Measurements from ENCODE around the gene NOP53. TPM values are rescaled to one million over a fixed set of nuclear protein-coding genes. Genes with fewer than 3 reads are reported as not detected.

Gene NOP53
- total and polyA plus RNA-seq, 2 of the 4 experiments (the other 2 are of a cell fraction) = 59.5 to 83.2 TPM

GRCh38 chr19:47729799-47730520 lies 15.4 kb upstream of the NOP53 start:
- BruUV-seq (replicated peaks) = no TSS peak
- H3K9me3 ChIP-seq (ENCODE audit: control insufficient read depth, insufficient read depth, low read length) = no peaks in the 10 kb centered on the region
- no peak overlapping the region for H4K5ac ChIP-seq (ENCODE audit: low read depth, low read length)
- peaks cover 75% of the 10 kb centered on the region for H3K36me3 ChIP-seq (ENCODE audit: control insufficient read depth, insufficient read depth, low read length)
- peaks cover 19% of the 10 kb centered on the region for H3K4me1 ChIP-seq (ENCODE audit: control insufficient read depth, insufficient read depth, low read length)
- CTCF ChIA-PET = no interaction called here
- intact Hi-C loops (cut with micrococcal nuclease) (no loop called here), in situ Hi-C loops (cut with MboI; ENCODE audit: low sequenced_read_pairs) (no loop called here), dilution Hi-C loops (cut with HindIII; ENCODE audit: low sequenced_read_pairs, unreplicated experiment) (no loop called here)
- ATAC-seq (ENCODE audit: low read depth) (no peak), DNase-seq (no peak)
- peak overlapping the region; percentile 91; the same call in 1 of the 2 replicates for H3K4ac ChIP-seq (ENCODE audit: low read depth, low read length)
- H2BK120ac ChIP-seq (ENCODE audit: low read depth, low read length) = peak overlapping the region; percentile 4; the same call in 1 of the 2 replicates
- H3K27ac ChIP-seq (ENCODE audit: insufficient read depth, low read length) = peak overlapping the region; percentile 60
- no peak overlapping the region for H3K9ac ChIP-seq (ENCODE audit: low read depth, low read length)
- no peak overlapping the region for H3K23ac ChIP-seq (ENCODE audit: low read depth, low read length)
- H4K20me1 ChIP-seq (ENCODE audit: insufficient read depth, low read length) = peaks cover 57% of the 10 kb centered on the region
- H2BK15ac ChIP-seq (ENCODE audit: low read depth, low read length) = no peak overlapping the region
- POLR2A ChIA-PET (ENCODE audit: unreplicated experiment) = interaction anchor here (0.5 kb wide), 1 partner anchor 182 kb away, joined by 4 read pairs; no protein-coding TSS in a partner anchor
- H2AK9ac ChIP-seq (replicated peaks; ENCODE audit: low read depth, low read length, poor library complexity) = peak overlapping the region; percentile 91
- H2BK20ac ChIP-seq (ENCODE audit: low read depth, low read length) = no peak overlapping the region
- H3K79me1 ChIP-seq (ENCODE audit: low read depth in 1 of 2, low read length in 2 of 2) = peaks cover 37 to 73% of the 10 kb centered on the region in 2 experiments
- H2AK5ac ChIP-seq (ENCODE audit: low read depth, low read length) = peak overlapping the region; percentile 45; the same call in 1 of the 2 replicates
- 0 out of 2 replicates have a peak overlapping the region, but pooled peaks have one; percentile 43 for H4K91ac ChIP-seq (ENCODE audit: insufficient read depth, low read depth, low read length)
- H3K18ac ChIP-seq (ENCODE audit: low read depth, low read length) = no peak overlapping the region
- H3K4me3 ChIP-seq (ENCODE audit: insufficient read depth, low read depth, low read length) = no peak overlapping the region
- no peaks in the 10 kb centered on the region for H3K27me3 ChIP-seq (ENCODE audit: control insufficient read depth, insufficient read depth, low read length)
- H3K9me1 ChIP-seq (ENCODE audit: insufficient read depth, low read length) = peaks cover 32% of the 10 kb centered on the region
- peak overlapping the region; percentile 48 for H2BK5ac ChIP-seq (ENCODE audit: low read depth, low read length, poor library complexity, severe bottlenecking)
- 68 to 80% methylated on average over 1 to 17 of the region's 30 CpGs for WGBS, 2 experiments (ENCODE audit: extremely low coverage in 2 of 2, insufficient read length in 1 of 2)
- no peak overlapping the region for H2AFZ ChIP-seq (replicated peaks; ENCODE audit: low read length, poor library complexity)
- H3K4me2 ChIP-seq (ENCODE audit: low read depth, low read length) = no peak overlapping the region; the same call in 1 of the 2 replicates
- no peak for TF ChIP-seq ELK1 (IDR thresholded peaks at IDR 0.05; ENCODE audit: borderline replicate concordance, low read depth, low read length)
- no peak for TF ChIP-seq BHLHE40 (IDR thresholded peaks at IDR 0.05; ENCODE audit: low read depth, low read length)
- TF ChIP-seq MAFK (IDR thresholded peaks at IDR 0.05; ENCODE audit: low read depth, low read length) = no peak
- TF ChIP-seq NFE2L2 (IDR thresholded peaks at IDR 0.05; ENCODE audit: low read depth, low read length) = no peak
- no peak for TF ChIP-seq POLR2A (IDR thresholded peaks at IDR 0.05; ENCODE audit: low read depth, low read length)
- TF ChIP-seq RAD21 (IDR thresholded peaks at IDR 0.05; ENCODE audit: low read length) = no peak
- no peak for TF ChIP-seq MXI1 (IDR thresholded peaks at IDR 0.05; ENCODE audit: borderline replicate concordance, low read depth, low read length)
- no peak overlapping the region for H3K14ac ChIP-seq (replicated peaks; ENCODE audit: low read depth, low read length)
- peak overlapping the region; percentile 7 to 42; a peak in 2 of 4 replicates for H4K8ac ChIP-seq (ENCODE audit: low read depth in 2 of 2, low read length in 2 of 2)
- H3K56ac ChIP-seq (ENCODE audit: extremely low read depth, insufficient read depth, low read length) = no peak overlapping the region

All from IMR-90 (cell line).